ENCODE results near the gene HDC. TPM values are rescaled to one million over a fixed set of nuclear protein-coding genes. Genes with fewer than 3 reads are reported as not detected.

Gene HDC
- total and polyA plus RNA-seq, 2 donors (not counting 3 experiments of a cell fraction or from before 2014, with no cell fraction given), result not detected

DNA sequence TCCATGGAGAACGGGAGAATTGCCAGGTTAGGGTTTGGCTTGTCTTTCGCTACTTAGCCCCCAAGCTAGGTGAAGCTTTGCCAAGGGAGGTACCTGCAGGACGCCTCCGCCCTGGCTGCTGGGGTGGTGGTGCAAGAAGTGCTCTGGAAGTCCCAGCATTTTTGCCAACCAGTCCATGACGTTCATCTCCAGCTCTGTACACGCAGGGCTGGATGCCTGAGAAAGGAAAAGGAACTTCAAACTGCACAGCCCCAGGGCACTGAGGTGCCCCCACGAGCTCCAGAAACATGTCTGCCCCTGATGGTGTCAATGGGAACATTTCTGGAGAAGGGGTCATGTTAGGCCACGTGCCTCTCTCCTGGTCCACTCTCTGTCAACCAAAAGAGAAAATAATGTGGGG lies 8.2 kb downstream of the HDC start:
- DNase-seq (ENCODE audit: low read depth, low spot score) (no peak), FAIRE-seq (no peak)
- Histone ChIP-seq H3K9me1 (replicated peaks; ENCODE audit: control insufficient read depth, extremely low read depth, insufficient read depth, low read length) (no peaks in the 10 kb centered on the region), H3K27me3 (ENCODE audit: control insufficient read depth in 2 of 2, insufficient read depth in 2 of 2, low read length in 2 of 2) (peaks cover 4 to 8% of the 10 kb centered on the region in 2 experiments), H3K4me1 (ENCODE audit: control insufficient read depth, extremely low read depth, insufficient read depth, low read length) (no peaks in the 10 kb centered on the region), H3K27ac (ENCODE audit: insufficient read depth, low read depth, low read length) (no peak overlapping the region), H3K4me3 (replicated peaks in 1 of 3; ENCODE audit: insufficient read depth in 1 of 3, low read depth in 1 of 3, low read length in 3 of 3) (no peak overlapping the region), H3K4me2 (ENCODE audit: insufficient read depth, low read length) (no peak overlapping the region), H3K79me2 (ENCODE audit: control insufficient read depth, insufficient read depth, low read length) (no peaks in the 10 kb centered on the region), H3K9me3 (replicated peaks; ENCODE audit: control insufficient read depth, insufficient read depth, low read length) (no peaks in the 10 kb centered on the region), H4K20me1 (replicated peaks; ENCODE audit: control insufficient read depth, extremely low read depth, insufficient read depth, low read length) (no peaks in the 10 kb centered on the region), H3K9ac (replicated peaks; ENCODE audit: extremely low read depth, insufficient read depth, low read length) (no peak overlapping the region), H3K36me3 (ENCODE audit: control insufficient read depth in 2 of 2, extremely low read depth in 1 of 2, insufficient read depth in 2 of 2, low read length in 2 of 2) (no peaks in the 10 kb centered on the region), H2AFZ (ENCODE audit: low read depth, low read length) (no peak overlapping the region)
- ChIA-PET POLR2A (interaction anchor here (0.5 kb wide), 1 partner anchor 19 kb away, joined by 4 read pairs; no protein-coding TSS in a partner anchor), CTCF (interaction anchor here (0.9 kb wide), 1 partner anchor 91 kb away, joined by 3 read pairs; no protein-coding TSS in a partner anchor)
- TF ChIP-seq, protein P1, sequence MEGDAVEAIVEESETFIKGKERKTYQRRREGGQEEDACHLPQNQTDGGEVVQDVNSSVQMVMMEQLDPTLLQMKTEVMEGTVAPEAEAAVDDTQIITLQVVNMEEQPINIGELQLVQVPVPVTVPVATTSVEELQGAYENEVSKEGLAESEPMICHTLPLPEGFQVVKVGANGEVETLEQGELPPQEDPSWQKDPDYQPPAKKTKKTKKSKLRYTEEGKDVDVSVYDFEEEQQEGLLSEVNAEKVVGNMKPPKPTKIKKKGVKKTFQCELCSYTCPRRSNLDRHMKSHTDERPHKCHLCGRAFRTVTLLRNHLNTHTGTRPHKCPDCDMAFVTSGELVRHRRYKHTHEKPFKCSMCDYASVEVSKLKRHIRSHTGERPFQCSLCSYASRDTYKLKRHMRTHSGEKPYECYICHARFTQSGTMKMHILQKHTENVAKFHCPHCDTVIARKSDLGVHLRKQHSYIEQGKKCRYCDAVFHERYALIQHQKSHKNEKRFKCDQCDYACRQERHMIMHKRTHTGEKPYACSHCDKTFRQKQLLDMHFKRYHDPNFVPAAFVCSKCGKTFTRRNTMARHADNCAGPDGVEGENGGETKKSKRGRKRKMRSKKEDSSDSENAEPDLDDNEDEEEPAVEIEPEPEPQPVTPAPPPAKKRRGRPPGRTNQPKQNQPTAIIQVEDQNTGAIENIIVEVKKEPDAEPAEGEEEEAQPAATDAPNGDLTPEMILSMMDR (IDR thresholded peaks at IDR 0.05; ENCODE audit: extremely low read depth in 1 of 2, insufficient read depth in 1 of 2, low read depth in 1 of 2, low read length in 2 of 2), result no peak
- TF ChIP-seq MYC (IDR thresholded peaks at IDR 0.05; ENCODE audit: low read depth, low read length), result no peak
- TF ChIP-seq, protein P2, sequence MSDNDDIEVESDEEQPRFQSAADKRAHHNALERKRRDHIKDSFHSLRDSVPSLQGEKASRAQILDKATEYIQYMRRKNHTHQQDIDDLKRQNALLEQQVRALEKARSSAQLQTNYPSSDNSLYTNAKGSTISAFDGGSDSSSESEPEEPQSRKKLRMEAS (IDR thresholded peaks at IDR 0.05; ENCODE audit: insufficient read depth, insufficient read length), result no peak
- dilution Hi-C loops (cut with MboI; ENCODE audit: extremely low pct_ligation_motif_present, low sequenced_read_pairs) (no loop called here), intact Hi-C loops (cut with micrococcal nuclease) (no loop called here)
- BruUV-seq (replicated peaks), result no TSS peak

DNA sequence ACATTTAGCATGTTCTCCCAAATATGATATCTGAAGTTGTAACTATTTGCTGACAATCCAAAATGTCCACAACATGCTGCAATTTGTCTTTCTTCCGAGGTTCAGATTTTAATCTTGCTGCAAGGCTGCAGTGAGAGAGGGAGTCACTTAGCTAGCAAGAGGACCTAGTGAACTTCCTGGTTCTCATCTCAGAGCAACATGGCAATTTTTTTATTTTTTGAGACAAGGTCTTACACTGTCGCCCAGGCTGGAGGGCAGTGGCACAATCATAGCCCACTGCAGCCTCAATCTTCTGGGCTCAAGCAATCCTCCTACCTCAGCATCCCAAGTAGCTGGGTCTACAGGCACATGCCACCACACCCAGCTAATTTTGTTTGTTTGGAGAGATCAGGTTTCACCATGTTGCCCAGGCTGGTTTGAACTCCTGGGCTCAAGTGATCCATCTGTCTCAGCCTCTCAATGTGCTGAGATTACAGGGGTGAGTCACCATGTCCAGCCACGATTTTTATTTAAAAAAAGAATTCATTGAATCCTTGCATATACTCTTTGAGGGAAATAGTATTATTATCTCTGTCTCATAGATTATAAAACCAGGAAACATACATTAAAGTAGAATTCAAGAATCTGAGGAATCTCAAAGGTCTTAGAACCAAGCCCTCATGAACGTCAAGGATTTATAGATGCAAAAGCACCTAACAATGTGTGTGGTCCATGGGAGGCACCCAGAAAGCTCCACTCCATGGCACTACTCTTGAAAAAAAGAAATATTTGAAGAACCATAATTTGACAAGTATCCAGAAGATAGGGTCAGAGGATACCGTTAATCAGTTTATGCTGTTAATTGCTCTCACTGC lies 9.1 kb downstream of the HDC start:
- TF ChIP-seq EZH2 (IDR thresholded peaks at IDR 0.05; ENCODE audit: borderline replicate concordance, low read depth, low read length, severe bottlenecking) (no peak), MYC (IDR thresholded peaks at IDR 0.05; ENCODE audit: low read depth, low read length) (no peak), GATA2 (IDR thresholded peaks at IDR 0.05; ENCODE audit: insufficient read depth, insufficient read length, low read depth, low read length) (no peak)
- TF ChIP-seq, protein P1 (IDR thresholded peaks at IDR 0.05; ENCODE audit: extremely low read depth in 1 of 2, insufficient read depth in 1 of 2, low read depth in 1 of 2, low read length in 2 of 2), result no peak
- DNase-seq (ENCODE audit: low read depth, low spot score) (no peak), FAIRE-seq (peak; percentile 59)
- H2AFZ ChIP-seq (ENCODE audit: low read depth, low read length), result no peak overlapping the region
- no peak overlapping the region for H3K27ac ChIP-seq (ENCODE audit: insufficient read depth, low read depth, low read length)
- H3K36me3 ChIP-seq (ENCODE audit: control insufficient read depth in 2 of 2, extremely low read depth in 1 of 2, insufficient read depth in 2 of 2, low read length in 2 of 2), result no peaks in the 10 kb centered on the region
- H3K9me3 ChIP-seq (replicated peaks; ENCODE audit: control insufficient read depth, insufficient read depth, low read length), result no peaks in the 10 kb centered on the region
- H3K27me3 ChIP-seq (ENCODE audit: control insufficient read depth in 2 of 2, insufficient read depth in 2 of 2, low read length in 2 of 2), result peaks cover 4 to 5% of the 10 kb centered on the region in 2 experiments
- no peaks in the 10 kb centered on the region for H4K20me1 ChIP-seq (replicated peaks; ENCODE audit: control insufficient read depth, extremely low read depth, insufficient read depth, low read length)
- dilution Hi-C loops (cut with MboI; ENCODE audit: extremely low pct_ligation_motif_present, low sequenced_read_pairs), result no loop called here
- intact Hi-C loops (cut with micrococcal nuclease), result no loop called here
- H3K79me2 ChIP-seq (ENCODE audit: control insufficient read depth, insufficient read depth, low read length), result no peaks in the 10 kb centered on the region
- POLR2A ChIA-PET, result no interaction called here
- CTCF ChIA-PET, result no interaction called here
- no peaks in the 10 kb centered on the region for H3K9me1 ChIP-seq (replicated peaks; ENCODE audit: control insufficient read depth, extremely low read depth, insufficient read depth, low read length)
- no TSS peak for BruUV-seq (replicated peaks)
- H3K9ac ChIP-seq (replicated peaks; ENCODE audit: extremely low read depth, insufficient read depth, low read length), result no peak overlapping the region
- H3K4me3 ChIP-seq (replicated peaks in 1 of 3; ENCODE audit: insufficient read depth in 1 of 3, low read depth in 1 of 3, low read length in 3 of 3), result no peak overlapping the region
- H3K4me1 ChIP-seq (ENCODE audit: control insufficient read depth, extremely low read depth, insufficient read depth, low read length), result no peaks in the 10 kb centered on the region
- H3K4me2 ChIP-seq (ENCODE audit: insufficient read depth, low read length), result no peak overlapping the region
